Activated CD8-positive, alpha-beta T cell treated with anti-CD3 and anti-CD28 coated beads for 36 hours (primary cell): ENCODE results near the gene MAP3K13. TPM values are rescaled to one million over a fixed set of nuclear protein-coding genes. Genes with fewer than 3 reads are reported as not detected.
"Not testable (repeated sequence)": the region's sequence is repeated elsewhere in the genome, so short reads cannot be mapped to it uniquely, and the experiment has no call there.

Experiments
- ATAC-seq: fragments of 200-7000 bp; cut with Tn5 transposase; one replicate; pipeline ENCODE4 v1.10.0; 2021; ENCODE audit warnings: mild to moderate bottlenecking, moderate library complexity
- CTCF ChIA-PET: fragments of 350-600 bp; sonication (Branson Sonifier 250); formaldehyde crosslinking; loops from one replicate; lab custom pipeline; 2021; ENCODE audit warnings: antibody characterized with exemption; lab: Charles Lee
- POLR2A ChIA-PET: fragments of 350-600 bp; sonication (Branson Sonifier 250); formaldehyde crosslinking; loops from one replicate; lab custom pipeline; 2021; ENCODE audit warnings: antibody characterized with exemption; lab: Charles Lee
- DNase-seq: peaks from one replicate; pipeline ENCODE4 v3.0.0-alpha.2; 2020
- H3K27ac Mint-ChIP-seq: one replicate; pipeline ENCODE4 v1.8.0; 2021; ENCODE audit warnings: mild to moderate bottlenecking, mixed read lengths
- H3K27me3 Mint-ChIP-seq: one replicate; pipeline ENCODE4 v1.8.0; 2021; ENCODE audit warnings: mixed read lengths
- H3K36me3 Mint-ChIP-seq: one replicate; pipeline ENCODE4 v1.8.0; 2021; ENCODE audit warnings: low read depth, mixed read lengths
- H3K4me1 Mint-ChIP-seq: one replicate; pipeline ENCODE4 v1.8.0; 2021; ENCODE audit warnings: low read depth, mixed read lengths
- H3K4me3 Mint-ChIP-seq: one replicate; pipeline ENCODE4 v1.8.0; 2021; ENCODE audit warnings: mild to moderate bottlenecking, moderate library complexity, mixed read lengths
- H3K9me3 Mint-ChIP-seq: one replicate; pipeline ENCODE4 v1.8.0; 2021; ENCODE audit warnings: mixed read lengths
- intact Hi-C: fragments of 100-400 bp; cut with micrococcal nuclease; formaldehyde crosslinking; loops from one replicate; pipeline ENCODE4 v1.10.0; 2022
- total RNA-seq, 2 experiments: library from RNA; stranded (reverse); gene quantifications; one replicate each; pipeline ENCODE4 v1.2.3, GENCODE V29; 2021
- TF ChIP-seq, protein P1 (sequence below): fragments of 200-600 bp; IDR thresholded peaks from one replicate; pipeline ENCODE4 v1.8.0; 2022; ENCODE audit warnings: antibody characterized with exemption, mild to moderate bottlenecking

Gene MAP3K13
- total RNA-seq, 2 experiments from 2014 or later: 8.9 to 10.2 TPM

DNA sequence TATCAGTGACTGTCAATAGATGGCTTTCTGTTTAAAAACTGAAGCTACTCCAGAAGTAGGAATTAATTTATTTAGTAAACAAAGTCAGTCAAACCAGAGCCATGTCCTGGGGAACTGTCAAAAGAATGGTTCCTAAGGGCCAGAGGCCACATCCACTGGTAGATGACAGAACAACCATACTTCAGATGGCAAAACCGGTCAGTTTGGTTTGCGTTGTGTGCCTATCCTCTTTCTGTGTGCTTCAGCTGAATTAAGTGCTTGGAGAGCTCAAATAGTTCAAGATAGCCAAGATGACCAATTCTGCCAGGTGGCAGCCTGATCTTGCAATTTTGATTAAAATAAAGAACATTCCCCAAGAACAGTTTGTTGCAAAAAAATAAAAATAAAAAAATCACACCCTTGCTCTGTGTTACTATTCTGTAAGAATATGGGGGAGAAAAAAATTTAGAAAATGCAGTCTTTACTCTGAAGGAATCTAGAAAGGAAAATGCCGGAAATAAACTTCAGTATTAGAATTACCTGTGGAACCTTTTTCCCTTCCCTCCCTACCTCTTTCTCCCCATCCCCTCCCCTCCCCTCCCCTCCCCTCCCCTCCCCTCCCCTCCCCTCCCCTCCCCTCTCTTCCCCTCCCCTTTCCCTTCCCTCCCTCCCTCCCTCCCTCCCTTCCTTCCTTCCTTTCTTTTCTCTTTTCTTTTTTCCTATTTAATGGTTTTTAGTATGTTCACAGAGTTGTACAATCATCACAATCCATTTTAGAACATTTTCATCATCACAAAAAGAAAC is 2.5 kb downstream of the MAP3K13 start:
- peaks cover 50% of the 10 kb centered on the region for H3K27me3 Mint-ChIP-seq
- CTCF ChIA-PET: no interaction called here
- no peaks in the 10 kb centered on the region for H3K9me3 Mint-ChIP-seq

DNA sequence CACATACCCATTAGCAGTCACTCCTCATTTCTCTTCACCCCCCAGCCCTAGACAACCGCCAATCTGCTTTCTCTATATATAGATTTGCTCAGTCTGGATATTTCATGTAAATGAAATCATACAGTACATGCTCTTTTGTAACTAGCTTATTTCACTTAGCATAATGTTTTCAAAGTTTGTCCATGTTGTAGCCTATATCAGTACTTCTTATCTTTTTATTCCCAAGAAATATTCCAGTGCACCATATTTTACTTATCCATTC is 3.1 kb downstream of the MAP3K13 start:
- ChIA-PET CTCF (no interaction called here), POLR2A (no interaction called here)
- no peak overlapping the region for H3K27ac Mint-ChIP-seq
- no peak overlapping the region for H3K4me3 Mint-ChIP-seq
- H3K36me3 Mint-ChIP-seq: no peaks in the 10 kb centered on the region
- peaks cover 50% of the 10 kb centered on the region for H3K27me3 Mint-ChIP-seq
- intact Hi-C loops: no loop called here
- no peaks in the 10 kb centered on the region for H3K9me3 Mint-ChIP-seq
- no peak for DNase-seq
- TF ChIP-seq, protein P1, sequence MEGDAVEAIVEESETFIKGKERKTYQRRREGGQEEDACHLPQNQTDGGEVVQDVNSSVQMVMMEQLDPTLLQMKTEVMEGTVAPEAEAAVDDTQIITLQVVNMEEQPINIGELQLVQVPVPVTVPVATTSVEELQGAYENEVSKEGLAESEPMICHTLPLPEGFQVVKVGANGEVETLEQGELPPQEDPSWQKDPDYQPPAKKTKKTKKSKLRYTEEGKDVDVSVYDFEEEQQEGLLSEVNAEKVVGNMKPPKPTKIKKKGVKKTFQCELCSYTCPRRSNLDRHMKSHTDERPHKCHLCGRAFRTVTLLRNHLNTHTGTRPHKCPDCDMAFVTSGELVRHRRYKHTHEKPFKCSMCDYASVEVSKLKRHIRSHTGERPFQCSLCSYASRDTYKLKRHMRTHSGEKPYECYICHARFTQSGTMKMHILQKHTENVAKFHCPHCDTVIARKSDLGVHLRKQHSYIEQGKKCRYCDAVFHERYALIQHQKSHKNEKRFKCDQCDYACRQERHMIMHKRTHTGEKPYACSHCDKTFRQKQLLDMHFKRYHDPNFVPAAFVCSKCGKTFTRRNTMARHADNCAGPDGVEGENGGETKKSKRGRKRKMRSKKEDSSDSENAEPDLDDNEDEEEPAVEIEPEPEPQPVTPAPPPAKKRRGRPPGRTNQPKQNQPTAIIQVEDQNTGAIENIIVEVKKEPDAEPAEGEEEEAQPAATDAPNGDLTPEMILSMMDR: no peak
- ATAC-seq: no peak
- H3K4me1 Mint-ChIP-seq: peaks cover 11% of the 10 kb centered on the region

More for the DNA sequence above, 2.5 kb downstream of the MAP3K13 start:
- POLR2A ChIA-PET: no interaction called here
- TF ChIP-seq, protein P1: no peak
- no peak overlapping the region for H3K27ac Mint-ChIP-seq
- H3K4me3 Mint-ChIP-seq: no peak overlapping the region
- DNase-seq (no peak), ATAC-seq (no peak)
- H3K4me1 Mint-ChIP-seq: peaks cover 11% of the 10 kb centered on the region
- H3K36me3 Mint-ChIP-seq: no peaks in the 10 kb centered on the region
- intact Hi-C loops: no loop called here

DNA sequence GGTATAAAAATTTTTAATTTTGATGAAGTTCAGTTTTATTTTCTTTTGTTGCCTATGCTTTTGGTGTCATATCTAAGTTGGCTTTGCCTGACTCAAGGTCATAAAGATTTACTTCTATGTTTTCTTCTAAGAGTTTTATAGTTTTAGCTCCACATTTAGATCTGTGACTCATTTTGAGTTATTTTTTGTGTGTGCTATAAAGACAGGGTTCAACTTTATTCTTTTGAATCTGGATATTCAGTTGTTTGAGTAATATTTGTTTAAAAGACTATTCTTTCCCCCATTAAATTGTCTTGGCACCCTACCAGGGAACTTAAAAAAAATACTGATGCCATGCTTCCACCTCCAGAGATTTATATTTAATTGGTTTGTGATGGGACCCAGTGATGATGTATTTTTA is 4.0 kb downstream of the MAP3K13 start:
- intact Hi-C loops: no loop called here
- Mint-ChIP-seq H3K9me3 (no peaks in the 10 kb centered on the region), H3K27me3 (peaks cover 45% of the 10 kb centered on the region), H3K4me3 (no peak overlapping the region), H3K4me1 (peaks cover 11% of the 10 kb centered on the region), H3K27ac (no peak overlapping the region), H3K36me3 (no peaks in the 10 kb centered on the region)
- DNase-seq: no peak
- ATAC-seq: no peak
- ChIA-PET POLR2A (no interaction called here), CTCF (interaction anchor here (1.0 kb wide), 1 partner anchor 12 kb away, joined by 3 read pairs; no protein-coding TSS in a partner anchor)
- TF ChIP-seq, protein P1: no peak

DNA sequence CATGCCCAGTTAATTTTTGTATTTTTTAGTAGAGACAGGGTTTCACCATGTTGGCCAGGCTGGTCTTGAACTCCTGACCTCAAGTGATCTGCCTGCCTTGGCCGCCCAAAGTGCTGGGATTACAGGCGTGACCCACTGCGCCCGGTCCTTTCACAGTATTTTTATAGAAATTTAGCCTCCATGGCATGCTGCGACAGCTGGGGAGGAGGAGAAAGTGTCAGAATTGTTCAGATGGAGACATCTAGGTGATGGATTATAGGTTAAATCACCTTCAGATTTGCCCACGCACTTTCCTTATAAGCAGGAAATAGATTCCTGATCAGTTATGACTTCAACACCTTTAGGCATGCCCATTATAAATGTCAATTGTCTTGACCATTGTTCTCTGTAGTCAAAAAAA is 7.4 kb downstream of the MAP3K13 start:
- H3K4me1 Mint-ChIP-seq, intact Hi-C loops, DNase-seq, POLR2A ChIA-PET, H3K4me3 Mint-ChIP-seq, H3K36me3 Mint-ChIP-seq, ATAC-seq, H3K27ac Mint-ChIP-seq, H3K9me3 Mint-ChIP-seq: not testable (repeated sequence)
- H3K27me3 Mint-ChIP-seq: peaks cover 22% of the 10 kb centered on the region
- CTCF ChIA-PET: interaction anchor here (1.5 kb wide), 2 partner anchors 17 to 62 kb away, joined by 3 to 4 read pairs; no protein-coding TSS in a partner anchor

DNA sequence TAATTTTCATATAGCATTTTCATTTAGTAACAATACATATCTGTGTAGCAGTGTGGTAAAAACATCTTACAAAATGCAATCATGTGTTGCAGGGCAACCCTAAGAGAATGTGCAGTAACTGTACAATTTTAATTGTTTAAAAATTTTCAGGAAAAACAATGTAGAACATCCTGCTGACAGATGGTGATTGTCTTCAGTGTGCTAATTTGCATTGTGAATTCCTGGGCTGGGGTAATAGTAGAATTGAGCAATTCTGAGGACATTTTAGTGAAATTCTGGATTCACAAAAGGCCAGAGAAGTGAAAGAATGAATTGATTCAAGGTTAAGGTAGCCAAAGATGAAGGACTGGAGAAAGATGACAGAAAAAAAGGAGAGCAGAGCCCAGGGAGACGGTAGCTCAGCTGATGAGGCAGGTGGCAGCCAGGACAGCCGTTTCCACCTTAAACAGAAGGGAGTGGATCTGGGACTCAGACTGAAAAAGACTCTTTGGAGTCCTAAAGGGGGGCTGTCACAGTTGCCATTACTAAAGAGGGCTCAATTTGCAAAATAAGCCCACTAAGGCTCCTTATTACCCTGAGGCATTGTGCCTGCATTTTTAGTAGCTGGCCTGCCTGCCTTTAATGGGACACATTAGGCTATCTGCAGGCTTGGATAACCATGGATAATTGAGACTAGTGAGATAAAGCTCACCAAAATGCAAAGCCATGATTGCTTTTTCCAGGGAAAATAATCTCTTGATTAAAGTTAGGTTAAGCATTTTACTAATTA is 8.6 kb downstream of the MAP3K13 start:
- H3K27ac Mint-ChIP-seq: no peak overlapping the region
- no peaks in the 10 kb centered on the region for H3K36me3 Mint-ChIP-seq
- no peak overlapping the region for H3K4me3 Mint-ChIP-seq
- DNase-seq (no peak), ATAC-seq (no peak)
- ChIA-PET POLR2A (no interaction called here), CTCF (interaction anchor here (1.5 kb wide), 1 partner anchor 18 kb away, joined by 4 read pairs; no protein-coding TSS in a partner anchor)
- no peaks in the 10 kb centered on the region for H3K4me1 Mint-ChIP-seq
- H3K27me3 Mint-ChIP-seq: peaks cover 13% of the 10 kb centered on the region
- H3K9me3 Mint-ChIP-seq: no peaks in the 10 kb centered on the region
- TF ChIP-seq, protein P1: no peak
- intact Hi-C loops: no loop called here
